ENCODE data around the gene EAF1.
"Not testable (repeated sequence)": the region's sequence is repeated elsewhere in the genome, so short reads cannot be mapped to it uniquely, and the experiment has no call there.

EAF1 gene

GRCh38 chr3:15409239-15409638, 18.2 kb upstream of the EAF1 start:
- DNase-seq, result no peak

GRCh38 chr3:15409774-15410173, 17.6 kb upstream of the EAF1 start:
- no peak for DNase-seq

GRCh38 chr3:15410966-15411365, 16.4 kb upstream of the EAF1 start:
- not testable (repeated sequence) for DNase-seq

GRCh38 chr3:15420871-15421270, 6.5 kb upstream of the EAF1 start:
- no peak for DNase-seq

- no peak for DNase-seq
Observed at GRCh38 chr3:15426579-15427118, 749 bp upstream of the EAF1 start.

- no peak for DNase-seq
Observed at GRCh38 chr3:15427981-15428380, 583 bp downstream of the EAF1 start.

GRCh38 chr3:15428539-15428938, 1.1 kb downstream of the EAF1 start:
- DNase-seq, result no peak

GRCh38 chr3:15429080-15429479, 1.7 kb downstream of the EAF1 start:
- no peak for DNase-seq

- no peak for DNase-seq
Observed at GRCh38 chr3:15430624-15431023, 3.2 kb downstream of the EAF1 start.

- DNase-seq, result no peak
Observed at GRCh38 chr3:15431256-15431837, 3.9 kb downstream of the EAF1 start.

- DNase-seq, result no peak
Observed at GRCh38 chr3:15433531-15433930, 6.1 kb downstream of the EAF1 start.

- DNase-seq, result no peak
Observed at GRCh38 chr3:15434756-15435155, 7.4 kb downstream of the EAF1 start.

- no peak for DNase-seq
Observed at GRCh38 chr3:15436246-15436645, 8.8 kb downstream of the EAF1 start.

- DNase-seq, result no peak
Observed at GRCh38 chr3:15438983-15439382, 11.6 kb downstream of the EAF1 start.

GRCh38 chr3:15439476-15439875, 12.1 kb downstream of the EAF1 start:
- no peak for DNase-seq

GRCh38 chr3:15440891-15441290, 13.5 kb downstream of the EAF1 start:
- no peak for DNase-seq

- no peak for DNase-seq
Observed at GRCh38 chr3:15443826-15444524, 16.6 kb downstream of the EAF1 start.

- no peak for DNase-seq
Observed at GRCh38 chr3:15449489-15450224, 22.3 kb downstream of the EAF1 start.

GRCh38 chr3:15450438-15451215, 23.2 kb downstream of the EAF1 start:
- DNase-seq, result no peak

- no peak for DNase-seq
Observed at GRCh38 chr3:15451216-15452113, 24.1 kb downstream of the EAF1 start.

GRCh38 chr3:15452156-15452555, 24.8 kb downstream of the EAF1 start:
- no peak for DNase-seq

- DNase-seq, result no peak
Observed at GRCh38 chr3:15452961-15453360, 25.6 kb downstream of the EAF1 start.

Data from SHP77 (cell line).